ENCODE measurements around the gene SELENOS.

SELENOS gene

DNA sequence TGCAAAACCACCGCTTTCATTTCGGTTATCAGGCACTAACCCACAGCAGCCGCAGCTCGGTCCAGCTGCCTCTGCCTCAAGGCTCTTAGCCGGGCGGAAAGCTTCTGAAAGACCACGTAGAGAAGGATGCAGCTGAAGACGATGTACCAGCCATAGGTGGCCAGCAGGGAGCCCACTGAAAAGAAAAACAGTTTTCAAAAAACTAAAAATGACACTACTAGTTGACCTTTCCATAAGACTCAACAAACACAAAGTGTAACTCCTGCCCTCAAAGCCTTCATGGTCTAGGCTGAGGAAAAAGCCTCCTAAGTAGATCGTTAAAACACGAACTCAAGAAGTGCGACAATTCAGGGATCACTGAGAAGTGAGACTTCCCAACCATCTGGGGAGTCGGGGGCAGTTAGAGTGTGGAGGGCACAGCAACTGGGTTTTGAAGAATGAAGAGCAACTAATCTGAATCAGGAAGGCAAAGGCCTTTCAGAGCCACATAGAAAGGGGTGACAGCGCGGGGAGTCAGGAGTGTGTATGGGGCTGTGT, 716 bp downstream of the SELENOS start:
- DNase-seq = peak; percentile 31 to 40

- no peak for DNase-seq
Observed at GRCh38 chr15:101275018-101275417, 2.3 kb downstream of the SELENOS start.

- no peak for DNase-seq
Observed at GRCh38 chr15:101273534-101273933, 3.8 kb downstream of the SELENOS start.

DNA sequence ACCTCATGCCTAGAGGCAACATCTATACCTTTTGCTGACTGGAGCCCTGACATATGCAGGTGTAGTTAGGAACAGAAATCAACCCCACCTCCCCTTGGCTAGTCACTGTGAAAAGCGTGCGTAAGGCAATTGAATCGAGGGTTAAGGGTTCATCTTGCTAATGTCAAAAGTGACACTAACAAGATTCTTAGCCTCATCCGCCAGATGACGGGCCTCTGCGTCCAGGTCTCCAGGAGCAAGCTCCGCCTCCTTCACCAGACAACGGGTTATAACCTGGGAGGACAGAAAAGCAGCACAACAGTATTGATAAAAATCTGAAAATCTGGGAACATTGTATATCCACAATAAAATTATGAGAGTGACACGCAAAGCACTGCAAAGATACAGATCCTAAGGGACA, 4.7 kb downstream of the SELENOS start:
- DNase-seq = no peak

- DNase-seq = no peak
Observed at GRCh38 chr15:101269479-101270223, 7.6 kb downstream of the SELENOS start.

DNA sequence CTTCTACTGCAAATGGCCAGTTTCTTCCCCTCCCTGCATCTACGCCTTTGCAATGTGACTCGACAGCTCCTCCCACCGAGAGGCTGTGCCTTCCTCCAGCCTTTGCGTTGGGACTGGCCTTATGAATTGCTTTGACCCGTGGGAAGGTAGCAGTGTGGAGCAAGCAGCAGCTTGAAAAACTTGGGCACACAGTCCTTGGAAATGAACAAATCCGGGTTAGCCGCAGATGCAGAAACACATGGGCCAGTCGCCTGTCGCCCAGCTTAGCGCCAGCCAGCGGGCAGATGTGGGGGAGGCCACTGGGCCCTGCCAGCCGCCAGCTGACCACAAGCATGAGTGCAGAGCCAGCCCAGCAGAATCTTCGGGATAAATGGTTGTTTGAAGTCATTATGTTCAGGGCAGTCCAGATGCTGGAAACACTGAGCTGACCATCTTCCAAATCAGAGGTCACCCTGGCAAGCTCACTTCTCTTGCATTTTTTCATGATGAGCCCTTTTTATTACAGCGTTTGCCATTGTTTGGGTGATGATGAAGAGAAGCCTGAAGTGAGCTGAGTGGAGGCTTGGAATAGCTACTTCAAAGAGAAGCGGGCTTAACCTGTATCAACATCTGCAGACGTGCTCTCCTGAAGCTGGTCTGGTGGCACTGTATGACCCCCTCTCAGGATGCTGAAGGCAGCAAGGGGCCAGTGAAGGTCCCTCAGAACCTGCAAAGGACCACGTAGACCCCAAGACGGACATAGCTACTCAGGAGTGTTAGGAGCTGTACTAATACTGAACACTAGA, 9.8 kb downstream of the SELENOS start:
- no peak for DNase-seq

DNA sequence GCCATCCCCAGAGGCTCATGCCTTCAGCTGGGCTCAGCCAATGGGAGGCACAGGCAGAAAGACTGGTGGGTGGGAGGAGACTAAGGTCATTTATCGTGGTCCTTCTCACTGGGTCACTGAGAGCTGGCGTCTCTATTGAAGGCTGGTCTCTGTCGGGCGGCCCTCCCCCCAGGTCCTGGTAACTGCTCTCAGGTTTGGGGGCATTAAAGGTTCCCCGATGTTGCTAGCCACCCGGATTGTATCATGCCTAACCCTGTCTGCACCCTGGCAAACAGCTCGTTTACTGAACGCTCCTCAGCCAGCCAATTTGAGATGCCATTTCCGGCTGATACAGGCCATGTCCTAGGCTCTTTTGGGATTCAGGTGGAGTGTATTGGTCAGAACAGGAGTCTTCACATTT, 10.5 kb downstream of the SELENOS start:
- no peak for DNase-seq

- no peak for DNase-seq
Observed at GRCh38 chr15:101266034-101266433, 11.3 kb downstream of the SELENOS start.

GRCh38 chr15:101264911-101265641, 12.2 kb downstream of the SELENOS start:
- no peak for DNase-seq

DNA sequence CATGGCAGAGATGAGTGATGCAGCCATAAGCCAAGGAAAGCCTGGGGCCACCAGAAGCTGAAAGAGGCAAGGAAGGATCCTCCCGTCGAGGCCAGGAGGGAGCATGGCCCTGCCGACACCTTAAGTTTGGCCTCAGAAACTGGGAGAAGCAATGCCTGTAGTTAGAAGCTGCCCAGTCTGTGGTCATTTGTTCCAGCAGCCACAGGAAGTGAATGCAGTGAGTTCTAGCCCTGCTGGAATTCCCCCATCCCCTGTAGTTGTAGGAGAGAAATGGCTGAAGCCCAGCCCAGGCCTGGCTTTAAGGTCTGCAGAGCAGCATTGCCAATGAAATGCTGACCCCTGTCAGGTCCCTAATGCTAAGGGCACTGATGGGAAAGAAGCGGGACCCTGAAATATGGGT, 13.3 kb downstream of the SELENOS start:
- DNase-seq = no peak

- DNase-seq = no peak
Observed at GRCh38 chr15:101262551-101262950, 14.7 kb downstream of the SELENOS start.

- DNase-seq = peak; percentile 47 to 70
Observed at GRCh38 chr15:101258238-101259144, 18.8 kb downstream of the SELENOS start.

GRCh38 chr15:101256757-101257156, 20.5 kb downstream of the SELENOS start:
- DNase-seq = no peak

DNA sequence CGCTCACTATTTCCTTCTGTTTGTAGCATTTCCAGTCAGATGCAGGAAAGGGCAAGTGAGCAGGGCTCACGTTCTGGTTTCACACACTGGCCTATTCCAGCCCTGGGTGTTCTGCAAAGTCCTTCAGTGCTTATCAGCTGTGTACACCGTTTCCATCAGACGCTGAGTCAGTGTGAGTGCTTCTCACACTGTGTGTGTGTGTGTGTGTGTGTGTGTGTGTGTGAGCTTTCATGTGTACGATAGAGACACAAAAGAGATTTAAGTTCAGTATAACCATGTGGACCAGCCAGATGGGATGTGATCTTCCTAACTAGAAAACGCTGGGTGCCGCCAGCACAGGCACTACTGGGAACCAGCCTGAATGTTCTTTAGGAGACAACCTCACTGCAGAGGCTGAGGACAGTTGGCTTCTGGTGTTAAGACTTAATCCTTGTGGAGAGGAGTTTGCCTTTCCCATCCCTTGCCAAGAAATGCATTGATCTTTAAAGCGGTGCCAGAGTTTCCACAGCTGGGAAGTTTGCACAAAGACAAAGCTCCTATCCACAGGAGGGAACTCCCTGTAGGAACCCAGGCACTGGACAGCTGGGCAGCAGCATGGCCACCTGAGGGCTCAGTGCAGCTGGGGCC, 21.6 kb downstream of the SELENOS start:
- peak; percentile 94 to 97 for DNase-seq

GRCh38 chr15:101255051-101255395, 22.3 kb downstream of the SELENOS start:
- DNase-seq = peak; percentile 28 to 80

GRCh38 chr15:101254157-101255050, 22.9 kb downstream of the SELENOS start:
- DNase-seq = no peak

- DNase-seq = no peak
Observed at GRCh38 chr15:101252836-101253235, 24.4 kb downstream of the SELENOS start.

- peak; percentile 75 to 91 for DNase-seq
Observed at GRCh38 chr15:101251830-101252820, 25.2 kb downstream of the SELENOS start, which contains the start of gene CHSY1. CHSY1 (minus strand) TSS chr15:101252048; CDS start chr15:101251456, 592 bp downstream.

Data from NCI-H524 (cell line).